ENCODE measurements around the gene ASB1. TPM values are rescaled to one million over a fixed set of nuclear protein-coding genes. Genes with fewer than 3 reads are reported as not detected.

ASB1 gene
- total RNA-seq, 1 donor from 2014 or later, result 34.4 TPM

DNA sequence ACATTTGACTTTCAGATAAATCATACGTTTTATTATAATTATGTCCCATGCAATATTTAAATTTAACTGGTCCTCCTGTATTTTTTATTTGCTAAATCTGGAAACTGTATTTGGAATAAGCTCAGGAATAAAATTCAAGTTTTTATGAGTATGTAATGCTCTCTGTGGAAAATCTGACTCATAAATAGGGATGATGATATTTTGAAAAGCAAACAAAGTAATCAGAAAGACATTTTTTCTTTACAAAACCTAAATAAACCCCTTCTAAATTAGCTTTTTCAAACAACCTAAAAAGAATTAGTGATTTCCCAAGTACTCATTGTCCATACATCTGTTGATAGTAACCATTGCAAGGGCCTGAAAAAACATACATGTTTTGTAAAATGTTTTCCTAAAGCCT lies 41.1 kb downstream of the ASB1 start:
- no peak for DNase-seq (ENCODE audit: extremely low spot score, unreplicated experiment)
- no peaks in the 10 kb centered on the region for H3K4me1 Mint-ChIP-seq (ENCODE audit: unreplicated experiment)
- H3K9me3 Mint-ChIP-seq, result peaks cover 6% of the 10 kb centered on the region
- no peak for TF ChIP-seq CTCF (conservative IDR thresholded peaks at IDR 0.05)
- peaks cover 5% of the 10 kb centered on the region for H3K36me3 Mint-ChIP-seq
- H3K27ac Mint-ChIP-seq, result no peak overlapping the region
- H3K27me3 Mint-ChIP-seq, result no peaks in the 10 kb centered on the region
- no peak overlapping the region for H3K4me3 Mint-ChIP-seq

DNA sequence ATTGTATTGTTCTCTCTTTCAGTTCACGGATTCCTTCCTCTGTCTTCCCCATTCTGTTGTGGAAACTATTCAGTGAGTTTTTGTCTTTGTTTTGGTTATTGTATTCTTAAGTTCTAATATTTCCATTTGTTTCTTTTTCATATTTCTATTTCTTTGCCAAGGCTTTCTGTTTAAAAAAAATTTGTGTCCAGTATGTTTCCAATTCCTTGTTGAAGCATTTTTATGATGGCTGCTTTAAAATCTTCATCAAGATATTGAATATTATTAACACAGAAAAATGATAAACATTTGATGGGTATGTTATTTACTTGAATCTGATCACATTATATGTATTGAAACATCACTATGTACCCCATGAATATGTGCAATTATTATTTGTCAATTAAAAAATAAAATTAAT lies 42.4 kb downstream of the ASB1 start:
- H3K4me1 Mint-ChIP-seq (ENCODE audit: unreplicated experiment), result no peaks in the 10 kb centered on the region
- TF ChIP-seq CTCF (conservative IDR thresholded peaks at IDR 0.05), result no peak
- H3K4me3 Mint-ChIP-seq, result no peak overlapping the region
- H3K9me3 Mint-ChIP-seq, result peaks cover 6% of the 10 kb centered on the region
- H3K36me3 Mint-ChIP-seq, result peaks cover 5% of the 10 kb centered on the region
- no peaks in the 10 kb centered on the region for H3K27me3 Mint-ChIP-seq
- no peak for DNase-seq (ENCODE audit: extremely low spot score, unreplicated experiment)
- no peak overlapping the region for H3K27ac Mint-ChIP-seq

DNA sequence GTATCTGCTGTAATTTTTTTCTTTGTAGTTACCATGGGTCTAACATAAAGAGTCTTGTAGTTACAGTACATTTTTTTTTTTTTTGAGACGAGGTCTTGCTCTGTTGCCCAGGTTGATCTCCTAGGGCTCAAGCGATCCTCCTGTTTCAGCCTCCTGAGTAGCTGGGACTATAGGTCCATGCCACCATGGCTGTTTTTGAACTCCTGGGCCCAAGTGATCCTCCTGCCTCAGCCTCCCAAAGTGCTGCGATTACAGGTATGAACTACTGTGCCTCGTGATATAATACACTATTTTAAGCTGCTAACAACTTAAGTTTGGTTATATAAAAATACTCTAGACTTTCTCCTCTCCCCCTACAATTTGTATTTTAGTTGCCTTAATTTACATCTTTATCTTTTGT lies 46.3 kb downstream of the ASB1 start:
- Mint-ChIP-seq H3K9me3 (peaks cover 6% of the 10 kb centered on the region), H3K4me3 (no peak overlapping the region), H3K27me3 (no peaks in the 10 kb centered on the region), H3K4me1 (ENCODE audit: unreplicated experiment) (no peaks in the 10 kb centered on the region), H3K36me3 (peaks cover 5% of the 10 kb centered on the region), H3K27ac (no peak overlapping the region)
- TF ChIP-seq CTCF (conservative IDR thresholded peaks at IDR 0.05), result no peak
- no peak for DNase-seq (ENCODE audit: extremely low spot score, unreplicated experiment)

DNA sequence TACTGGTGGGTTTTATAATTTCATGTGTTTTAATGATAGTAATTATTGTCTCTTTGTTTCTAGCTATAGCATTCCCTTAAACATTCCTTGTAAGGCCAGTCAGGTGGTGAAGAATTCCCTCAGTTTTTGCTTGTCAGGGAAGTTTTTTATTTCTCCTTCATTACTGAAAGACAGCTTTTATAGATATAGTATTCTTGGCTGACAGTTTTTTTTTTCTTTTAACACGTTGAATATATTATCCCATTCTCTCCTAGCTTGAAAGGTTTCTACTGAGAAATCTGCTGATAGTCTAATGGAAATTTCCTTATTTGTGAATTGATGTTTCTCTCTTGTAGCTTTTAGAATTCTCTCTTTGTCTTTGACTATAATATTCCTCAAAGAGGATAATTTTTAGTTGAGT lies 46.8 kb downstream of the ASB1 start:
- Mint-ChIP-seq H3K4me1 (ENCODE audit: unreplicated experiment) (no peaks in the 10 kb centered on the region), H3K9me3 (peaks cover 6% of the 10 kb centered on the region)
- TF ChIP-seq CTCF (conservative IDR thresholded peaks at IDR 0.05), result no peak

DNA sequence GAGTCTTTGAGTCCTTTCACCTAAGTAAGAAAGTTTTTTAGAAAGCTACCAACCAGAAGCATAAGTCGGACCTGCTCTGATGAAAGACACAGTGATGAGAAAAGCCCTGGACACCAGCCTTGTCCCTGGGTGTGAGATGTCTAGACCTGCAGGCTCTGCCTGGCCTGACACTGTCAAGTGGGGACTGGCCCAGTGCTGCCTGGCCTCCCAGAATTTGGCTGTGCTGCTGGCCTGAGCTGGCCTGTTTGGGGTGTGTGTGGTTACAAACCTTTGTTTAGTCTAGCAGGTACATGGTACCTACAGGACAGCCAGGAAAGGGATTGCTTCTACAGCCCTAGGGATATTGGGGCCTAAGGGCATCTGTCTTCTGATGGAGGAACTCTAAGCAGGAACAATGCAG lies 48.3 kb downstream of the ASB1 start:
- no peak for TF ChIP-seq CTCF (conservative IDR thresholded peaks at IDR 0.05)
- H3K4me3 Mint-ChIP-seq, result no peak overlapping the region
- H3K4me1 Mint-ChIP-seq (ENCODE audit: unreplicated experiment), result no peaks in the 10 kb centered on the region
- no peaks in the 10 kb centered on the region for H3K36me3 Mint-ChIP-seq
- H3K27ac Mint-ChIP-seq, result no peak overlapping the region
- no peak for DNase-seq (ENCODE audit: extremely low spot score, unreplicated experiment)
- H3K9me3 Mint-ChIP-seq, result peaks cover 2% of the 10 kb centered on the region
- no peaks in the 10 kb centered on the region for H3K27me3 Mint-ChIP-seq

More for the DNA sequence above, 46.8 kb downstream of the ASB1 start:
- Mint-ChIP-seq H3K36me3 (peaks cover 5% of the 10 kb centered on the region), H3K27me3 (no peaks in the 10 kb centered on the region), H3K4me3 (no peak overlapping the region), H3K27ac (no peak overlapping the region)
- no peak for DNase-seq (ENCODE audit: extremely low spot score, unreplicated experiment)

DNA sequence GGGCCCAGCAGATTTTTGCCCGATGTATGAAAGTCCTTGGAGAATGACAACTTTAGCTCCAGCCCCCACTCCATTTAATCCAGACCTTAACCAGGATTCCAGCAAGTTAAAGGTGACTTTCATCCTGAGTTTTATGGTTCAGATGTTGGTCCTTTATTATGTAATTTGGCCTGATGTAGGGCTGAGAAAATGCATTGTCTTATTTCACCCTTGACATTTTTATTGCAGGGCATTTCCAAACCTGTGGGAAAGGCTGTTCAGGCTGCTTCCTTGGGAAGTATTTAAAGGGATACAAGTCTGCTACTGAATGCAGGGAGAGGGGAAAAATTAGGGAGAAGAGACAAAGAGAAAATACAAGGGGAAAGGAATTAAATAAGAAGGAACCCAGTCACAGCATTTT lies 48.8 kb downstream of the ASB1 start:
- no peak overlapping the region for H3K27ac Mint-ChIP-seq
- no peak for DNase-seq (ENCODE audit: extremely low spot score, unreplicated experiment)
- H3K9me3 Mint-ChIP-seq, result peaks cover 7% of the 10 kb centered on the region
- no peaks in the 10 kb centered on the region for H3K4me1 Mint-ChIP-seq (ENCODE audit: unreplicated experiment)
- H3K27me3 Mint-ChIP-seq, result no peaks in the 10 kb centered on the region
- H3K36me3 Mint-ChIP-seq, result no peaks in the 10 kb centered on the region
- TF ChIP-seq CTCF (conservative IDR thresholded peaks at IDR 0.05), result no peak
- no peak overlapping the region for H3K4me3 Mint-ChIP-seq

Measured in type B pancreatic cell (in vitro differentiated cells).